CD4-positive, alpha-beta memory T cell (primary cell): ENCODE results near the gene TMEM18. TPM values are rescaled to one million over a fixed set of nuclear protein-coding genes. Genes with fewer than 3 reads are reported as not detected.

Source experiments
- CTCF ChIA-PET: fragments of 350-600 bp; sonication (Branson Sonifier 250); formaldehyde crosslinking; loops from one replicate; lab custom pipeline; 2021; ENCODE audit warnings: inconsistent platforms; ENCODE audit not compliant: partially characterized antibody; lab: Charles Lee
- POLR2A ChIA-PET: fragments of 350-600 bp; sonication (Branson Sonifier 250); formaldehyde crosslinking; loops from one replicate; lab custom pipeline; 2021; ENCODE audit not compliant: partially characterized antibody; lab: Charles Lee
- DNase-seq, 5 donors: peaks; one replicate each; pipeline versions ENCODE4 v3.0.0 to v3.0.0-alpha.2; 2020 to 2022; ENCODE audit warnings: mixed read lengths in 1 of 5
- H3K27ac ChIP-seq: one replicate; pipeline ENCODE4 v1.7.0; 2013; ENCODE audit warnings: low read depth, low read length
- H3K27me3 ChIP-seq: 2 replicates; pipeline ENCODE4 v1.7.0; 2013; ENCODE audit warnings: mild to moderate bottlenecking, low read length, moderate library complexity; ENCODE audit not compliant: insufficient read depth
- H3K36me3 ChIP-seq: 2 replicates; pipeline ENCODE4 v1.7.0; 2013; ENCODE audit warnings: mild to moderate bottlenecking, low read length, moderate library complexity; ENCODE audit not compliant: insufficient read depth
- H3K4me1 ChIP-seq: 2 replicates; pipeline ENCODE4 v1.7.0; 2013; ENCODE audit warnings: mild to moderate bottlenecking, low read length, moderate library complexity; ENCODE audit not compliant: insufficient read depth
- H3K4me3 ChIP-seq, 2 donors: one replicate each; pipeline ENCODE4 v1.7.0; 2013; ENCODE audit warnings: low read length in 2 of 2, mild to moderate bottlenecking in 1 of 2
- H3K9me3 ChIP-seq, 2 donors: one replicate each; pipeline ENCODE4 v1.7.0; 2013; ENCODE audit warnings: low read length in 2 of 2, control low read depth in 1 of 2; ENCODE audit not compliant: control insufficient read depth in 1 of 2
- H3K27ac Mint-ChIP-seq, 7 donors: one replicate each; pipeline ENCODE4 v1.8.0; 2020 to 2021; ENCODE audit warnings: mixed read lengths in 7 of 7, mild to moderate bottlenecking in 6 of 7, inconsistent platforms in 3 of 7, moderate library complexity in 3 of 7
- H3K27me3 Mint-ChIP-seq, 2 donors: one replicate each; pipeline ENCODE4 v1.8.0; 2020 to 2021; ENCODE audit warnings: mixed read lengths in 2 of 2
- H3K36me3 Mint-ChIP-seq, 2 donors: one replicate each; pipeline ENCODE4 v1.8.0; 2020 to 2021; ENCODE audit warnings: mixed read lengths in 2 of 2, inconsistent platforms in 1 of 2, mild to moderate bottlenecking in 1 of 2
- H3K4me1 Mint-ChIP-seq, 4 donors: one replicate each; pipeline ENCODE4 v1.8.0; 2020 to 2021; ENCODE audit warnings: mixed read lengths in 4 of 4, mild to moderate bottlenecking in 1 of 4
- H3K4me3 Mint-ChIP-seq, 8 donors: one replicate each; pipeline ENCODE4 v1.8.0; 2020 to 2021; ENCODE audit warnings: mixed read lengths in 8 of 8, mild to moderate bottlenecking in 7 of 8, moderate library complexity in 6 of 8, inconsistent platforms in 3 of 8
- H3K9me3 Mint-ChIP-seq, 8 donors: one replicate each; pipeline ENCODE4 v1.8.0; 2020 to 2021; ENCODE audit warnings: mixed read lengths in 8 of 8, mild to moderate bottlenecking in 5 of 8, inconsistent platforms in 3 of 8, moderate library complexity in 1 of 8
- intact Hi-C: fragments of 100-400 bp; cut with micrococcal nuclease; formaldehyde crosslinking; loops from one replicate; pipeline ENCODE4 v1.15.1; 2023
- polyA plus RNA-seq, 2 donors: library from polyadenylated mRNA; unstranded; fragments of 300-500 nt; fragmentation: Illumina TruSeq; gene quantifications; one replicate each; pipeline ENCODE4 v1.2.3, GENCODE V29; 2021
- total RNA-seq, 2 experiments: library from RNA; stranded (reverse); gene quantifications; one replicate each; pipeline ENCODE4 v1.2.3, GENCODE V29; 2021

The TMEM18 gene
- total and polyA plus RNA-seq, 4 experiments from 2014 or later, result 20.0 to 28.1 (median 24.8) TPM

DNA sequence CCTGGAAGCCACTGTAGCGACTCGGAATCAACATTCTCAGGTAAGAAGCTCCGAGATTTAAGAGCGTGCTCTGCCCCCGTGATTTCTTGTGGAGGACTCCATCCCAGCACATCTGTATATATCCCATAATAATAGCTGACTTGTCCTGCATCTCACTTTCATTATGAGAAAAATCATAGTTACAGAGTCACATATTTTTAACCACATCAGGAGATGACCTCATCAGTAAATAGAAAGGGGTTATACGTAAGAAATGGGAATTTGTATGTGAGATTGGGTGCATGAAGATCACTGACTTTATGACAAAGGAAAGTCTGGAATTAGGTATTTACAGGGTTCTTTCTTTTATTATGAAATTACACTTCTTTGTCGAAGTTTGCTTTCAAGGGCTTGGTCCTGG lies 16.4 kb upstream of the TMEM18 start:
- H3K4me3 ChIP-seq, result no peak overlapping the region
- DNase-seq, result no peak
- no peak overlapping the region for H3K27ac Mint-ChIP-seq
- ChIA-PET CTCF (no interaction called here), POLR2A (no interaction called here)
- H3K36me3 ChIP-seq, result no peaks in the 10 kb centered on the region
- H3K9me3 ChIP-seq, result no peaks in the 10 kb centered on the region
- no peak overlapping the region for H3K4me3 Mint-ChIP-seq
- H3K36me3 Mint-ChIP-seq, result no peaks in the 10 kb centered on the region
- no peaks in the 10 kb centered on the region for H3K4me1 ChIP-seq
- H3K27me3 ChIP-seq, result no peaks in the 10 kb centered on the region
- intact Hi-C loops, result no loop called here
- H3K27ac ChIP-seq, result no peak overlapping the region
- H3K4me1 Mint-ChIP-seq, result no peaks in the 10 kb centered on the region
- peaks cover 0 to 2% (median under 1%) of the 10 kb centered on the region in 8 donors for H3K9me3 Mint-ChIP-seq
- peaks cover 1 to 3% of the 10 kb centered on the region in 2 donors for H3K27me3 Mint-ChIP-seq

DNA sequence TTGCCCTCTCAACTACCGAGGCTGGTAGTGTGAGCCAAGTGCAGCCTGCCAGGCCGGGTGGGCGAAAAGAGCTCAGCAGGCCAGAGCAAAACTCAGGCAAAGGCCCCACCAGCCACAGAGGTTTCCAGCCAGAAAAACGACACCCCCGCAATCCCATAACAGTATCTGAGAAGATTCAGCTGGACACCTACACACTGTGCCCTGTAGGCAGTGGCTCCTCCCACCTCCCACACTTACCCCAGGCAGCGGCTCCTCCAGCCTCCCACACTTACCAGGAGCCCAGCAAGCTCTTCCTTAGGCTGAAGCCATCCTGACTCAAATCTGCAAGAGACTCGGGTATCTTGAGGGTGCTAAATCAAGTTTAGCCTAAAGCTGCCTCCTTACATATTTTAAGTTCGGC lies 15.6 kb upstream of the TMEM18 start:
- Histone ChIP-seq H3K36me3 (no peaks in the 10 kb centered on the region), H3K9me3 (no peaks in the 10 kb centered on the region), H3K4me3 (no peak overlapping the region), H3K27me3 (no peaks in the 10 kb centered on the region), H3K4me1 (no peaks in the 10 kb centered on the region), H3K27ac (no peak overlapping the region)
- ChIA-PET POLR2A (no interaction called here), CTCF (no interaction called here)
- H3K4me1 Mint-ChIP-seq, result no peaks in the 10 kb centered on the region
- H3K27ac Mint-ChIP-seq, result no peak overlapping the region
- no peak overlapping the region for H3K4me3 Mint-ChIP-seq
- no peak for DNase-seq
- H3K27me3 Mint-ChIP-seq, result peaks cover 0 to 10% of the 10 kb centered on the region in 2 donors
- intact Hi-C loops, result no loop called here
- no peaks in the 10 kb centered on the region for H3K9me3 Mint-ChIP-seq
- no peaks in the 10 kb centered on the region for H3K36me3 Mint-ChIP-seq

DNA sequence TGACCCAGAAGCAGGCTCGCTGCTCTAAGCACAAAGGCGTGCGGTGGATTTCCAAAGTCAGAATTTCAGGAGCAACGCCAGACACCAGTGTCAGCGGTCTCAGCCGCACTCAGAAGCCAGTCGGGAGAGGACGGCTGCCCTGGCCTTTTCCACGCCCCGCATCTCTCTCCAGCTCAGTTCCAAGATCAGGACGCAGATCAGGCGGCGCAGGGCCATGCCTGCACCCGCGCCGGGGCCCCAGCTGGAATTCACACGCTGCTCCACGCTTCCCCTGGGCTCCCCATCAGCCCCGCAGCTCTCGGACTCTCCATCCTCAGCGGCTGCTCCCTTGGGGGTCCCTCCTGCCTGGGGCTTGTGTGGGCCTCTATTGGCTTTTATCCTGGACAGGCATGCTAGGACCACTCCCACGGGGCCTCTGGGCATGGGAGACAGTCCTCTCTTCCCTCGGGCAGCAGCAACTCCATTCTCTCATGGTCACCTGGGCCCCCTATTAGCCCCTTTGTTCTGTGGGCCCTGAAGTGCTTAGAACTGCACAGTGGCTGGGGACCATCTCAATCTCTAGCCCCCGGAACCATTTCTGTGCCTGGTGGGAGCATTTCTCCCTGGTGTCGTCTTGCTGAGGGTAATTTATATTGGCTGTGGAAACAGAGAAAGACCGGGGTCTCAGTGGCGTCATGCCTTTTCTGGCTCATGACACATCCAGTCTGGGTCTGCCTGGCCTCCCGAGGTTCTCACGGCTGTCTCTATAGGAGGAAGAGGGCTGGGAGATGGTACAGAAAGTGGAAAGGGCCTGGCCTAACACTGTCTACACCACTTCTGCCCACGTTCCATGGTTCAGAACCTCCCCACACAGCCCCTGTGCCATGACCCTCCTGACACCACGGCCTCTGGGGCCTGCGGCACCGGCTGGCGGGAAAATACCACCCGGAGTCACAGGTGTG lies 14.9 kb upstream of the TMEM18 start:
- H3K36me3 Mint-ChIP-seq, result no peaks in the 10 kb centered on the region
- ChIA-PET POLR2A (no interaction called here), CTCF (no interaction called here)
- H3K27me3 ChIP-seq, result no peaks in the 10 kb centered on the region
- no peaks in the 10 kb centered on the region for H3K4me1 Mint-ChIP-seq
- peaks cover 0 to under 1% (median 0%) of the 10 kb centered on the region in 8 donors for H3K9me3 Mint-ChIP-seq
- intact Hi-C loops, result no loop called here
- H3K27ac ChIP-seq, result no peak overlapping the region
- no peak overlapping the region for H3K4me3 Mint-ChIP-seq
- no peak for DNase-seq
- no peaks in the 10 kb centered on the region for H3K9me3 ChIP-seq
- H3K36me3 ChIP-seq, result no peaks in the 10 kb centered on the region
- H3K27me3 Mint-ChIP-seq, result peaks cover 0 to 9% of the 10 kb centered on the region in 2 donors
- no peaks in the 10 kb centered on the region for H3K4me1 ChIP-seq
- no peak overlapping the region for H3K27ac Mint-ChIP-seq
- no peak overlapping the region for H3K4me3 ChIP-seq

DNA sequence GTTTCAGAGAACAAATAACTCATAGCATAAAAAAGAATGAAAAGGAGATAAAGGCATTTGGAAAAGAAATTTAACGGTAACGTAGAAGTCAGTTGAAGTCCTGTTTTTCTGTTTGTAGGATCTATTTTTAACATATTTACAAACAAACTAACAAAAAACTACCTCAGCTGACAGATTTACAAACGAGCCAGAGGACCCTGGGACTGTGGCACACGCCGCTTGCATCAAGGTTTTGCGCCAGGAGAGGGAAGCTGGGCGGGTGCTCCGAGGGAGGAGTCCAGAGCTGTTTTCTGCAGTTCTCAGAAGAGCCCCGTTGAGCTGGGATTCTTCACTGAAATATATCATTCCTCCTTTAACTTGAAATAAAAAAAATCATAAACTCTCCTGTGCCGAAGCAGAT lies 13.6 kb upstream of the TMEM18 start:
- Histone ChIP-seq H3K9me3 (peaks cover under 1 to 3% of the 10 kb centered on the region in 2 donors), H3K27me3 (no peaks in the 10 kb centered on the region), H3K36me3 (no peaks in the 10 kb centered on the region), H3K4me3 (no peak overlapping the region), H3K27ac (no peak overlapping the region), H3K4me1 (no peaks in the 10 kb centered on the region)
- H3K27ac Mint-ChIP-seq, result no peak overlapping the region
- intact Hi-C loops, result no loop called here
- CTCF ChIA-PET, result no interaction called here
- peaks cover 0 to 9% (median 6%) of the 10 kb centered on the region in 8 donors for H3K9me3 Mint-ChIP-seq
- H3K4me1 Mint-ChIP-seq, result no peaks in the 10 kb centered on the region
- no peak for DNase-seq
- H3K36me3 Mint-ChIP-seq, result peaks cover 0 to 3% of the 10 kb centered on the region in 2 donors
- no peak overlapping the region for H3K4me3 Mint-ChIP-seq
- POLR2A ChIA-PET, result no interaction called here
- peaks cover 0 to 7% of the 10 kb centered on the region in 2 donors for H3K27me3 Mint-ChIP-seq

DNA sequence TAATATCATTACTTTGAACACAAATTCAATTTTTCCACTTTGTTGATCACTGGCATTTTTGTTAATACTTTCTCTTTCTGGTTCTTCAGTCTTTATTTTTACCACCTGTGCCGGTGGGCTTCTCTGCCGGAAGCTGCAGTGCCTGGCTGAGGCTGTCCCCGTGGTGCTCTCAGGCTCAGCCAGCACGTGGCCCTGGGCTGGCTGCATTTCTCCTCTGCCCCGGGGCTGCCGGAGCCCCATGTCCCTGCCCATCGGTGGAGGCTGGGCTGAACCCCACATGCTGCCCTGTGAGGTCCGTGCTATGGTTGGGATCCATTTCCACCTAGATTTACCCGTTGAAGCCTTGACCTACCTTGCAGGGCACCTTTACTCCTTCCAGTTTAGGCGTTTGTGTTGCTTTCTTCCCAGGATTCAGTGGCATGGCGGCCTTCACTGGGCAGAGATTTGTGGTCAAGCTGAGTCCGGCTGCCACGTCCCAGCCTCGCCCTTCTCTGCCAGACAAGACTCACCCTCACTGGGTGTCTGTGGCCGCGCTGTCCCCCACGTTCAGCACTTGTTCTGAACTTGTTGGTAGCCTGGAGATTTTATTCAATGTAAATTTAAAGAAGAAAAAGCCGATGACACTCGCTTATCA lies 12.8 kb upstream of the TMEM18 start:
- CTCF ChIA-PET, result no interaction called here
- Histone ChIP-seq H3K9me3 (peaks cover 3 to 5% of the 10 kb centered on the region in 2 donors), H3K27me3 (no peaks in the 10 kb centered on the region), H3K27ac (no peak overlapping the region), H3K36me3 (no peaks in the 10 kb centered on the region), H3K4me1 (no peaks in the 10 kb centered on the region), H3K4me3 (no peak overlapping the region)
- no peak overlapping the region for H3K27ac Mint-ChIP-seq
- H3K27me3 Mint-ChIP-seq, result peaks cover 0 to 7% of the 10 kb centered on the region in 2 donors
- intact Hi-C loops, result no loop called here
- DNase-seq, result no peak
- peaks cover 7% of the 10 kb centered on the region in 2 donors for H3K36me3 Mint-ChIP-seq
- peaks cover 2 to 17% (median 14%) of the 10 kb centered on the region in 8 donors for H3K9me3 Mint-ChIP-seq
- POLR2A ChIA-PET, result no interaction called here
- no peak overlapping the region for H3K4me3 Mint-ChIP-seq
- H3K4me1 Mint-ChIP-seq, result no peaks in the 10 kb centered on the region

DNA sequence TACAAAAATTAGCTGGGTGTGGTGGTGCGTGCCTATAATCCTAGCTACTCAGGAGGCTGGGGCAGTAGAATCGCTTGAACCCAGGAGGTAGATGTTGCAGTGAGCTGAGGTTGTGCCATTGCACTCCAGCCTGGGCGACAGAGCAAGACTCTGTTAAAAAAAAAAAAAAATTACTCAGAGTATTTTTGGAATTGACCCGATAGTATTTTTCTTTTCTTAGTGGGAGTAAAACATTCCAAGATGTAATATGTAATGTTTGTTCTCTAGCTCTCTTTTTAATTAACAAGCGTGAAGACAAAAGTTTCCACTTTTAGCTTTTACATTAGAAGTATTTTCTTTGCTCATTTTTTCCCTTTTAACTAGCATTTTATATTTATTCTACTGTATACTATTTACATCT lies 12.0 kb upstream of the TMEM18 start:
- intact Hi-C loops, result no loop called here
- Mint-ChIP-seq H3K27me3 (peaks cover 0 to 7% of the 10 kb centered on the region in 2 donors), H3K4me3 (no peak overlapping the region), H3K9me3 (peaks cover 2 to 25% (median 21%) of the 10 kb centered on the region in 8 donors), H3K36me3 (peaks cover 10 to 12% of the 10 kb centered on the region in 2 donors), H3K4me1 (no peaks in the 10 kb centered on the region), H3K27ac (no peak overlapping the region)
- H3K9me3 ChIP-seq, result peaks cover 3 to 8% of the 10 kb centered on the region in 2 donors
- no peak overlapping the region for H3K4me3 ChIP-seq
- no peaks in the 10 kb centered on the region for H3K36me3 ChIP-seq
- no peak overlapping the region for H3K27ac ChIP-seq
- H3K27me3 ChIP-seq, result no peaks in the 10 kb centered on the region
- no peak for DNase-seq
- H3K4me1 ChIP-seq, result no peaks in the 10 kb centered on the region
- ChIA-PET CTCF (no interaction called here), POLR2A (no interaction called here)

DNA sequence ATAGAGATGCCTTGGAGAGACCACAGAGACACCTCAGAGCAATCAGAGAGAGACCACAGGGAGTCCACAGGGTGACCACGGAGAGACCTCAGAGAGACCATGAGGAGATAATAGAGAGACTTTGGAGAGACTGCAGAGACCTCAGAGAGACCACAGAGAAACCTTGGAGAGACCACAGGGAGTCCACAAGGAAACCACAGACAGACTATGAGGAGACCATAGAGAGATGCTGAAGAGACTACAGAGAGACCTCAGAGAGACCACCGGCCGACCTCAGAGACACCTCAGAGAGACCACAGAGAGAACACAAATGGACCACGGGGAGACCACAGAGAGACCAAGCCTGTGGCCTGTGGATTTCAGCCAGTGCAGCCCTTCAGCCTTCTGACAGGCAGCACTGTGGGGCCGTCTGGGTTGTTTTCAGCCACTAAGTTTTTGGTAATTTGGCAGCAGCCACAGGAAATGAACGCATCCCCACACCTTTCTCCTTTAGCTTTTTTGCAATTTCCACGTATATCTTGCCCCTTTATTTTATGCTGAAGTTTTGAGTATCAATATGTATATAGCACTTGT lies 11.4 kb upstream of the TMEM18 start:
- CTCF ChIA-PET, result no interaction called here
- Mint-ChIP-seq H3K27ac (no peak overlapping the region), H3K9me3 (peaks cover 2 to 28% (median 22%) of the 10 kb centered on the region in 8 donors), H3K27me3 (peaks cover 0 to 7% of the 10 kb centered on the region in 2 donors), H3K36me3 (peaks cover 10 to 16% of the 10 kb centered on the region in 2 donors), H3K4me1 (no peaks in the 10 kb centered on the region), H3K4me3 (no peak overlapping the region)
- intact Hi-C loops, result no loop called here
- DNase-seq, result no peak
- H3K9me3 ChIP-seq, result peaks cover 3 to 9% of the 10 kb centered on the region in 2 donors
- no peak overlapping the region for H3K27ac ChIP-seq
- no peaks in the 10 kb centered on the region for H3K4me1 ChIP-seq
- POLR2A ChIA-PET, result no interaction called here
- H3K36me3 ChIP-seq, result no peaks in the 10 kb centered on the region
- H3K27me3 ChIP-seq, result no peaks in the 10 kb centered on the region
- no peak overlapping the region for H3K4me3 ChIP-seq
